NCI-H146 treated with DMSO at 0.1 percent for 48 hours (cell line): Measurements from ENCODE around the gene ADAM12.
"Not testable (repeated sequence)": the region's sequence is repeated elsewhere in the genome, so short reads cannot be mapped to it uniquely, and the experiment has no call there.

Source experiments
- DNase-seq: peaks from one replicate; lab custom pipeline; 2025; ENCODE audit not compliant: unreplicated experiment; lab: John Stamatoyannopoulos, UW

Gene ADAM12

DNA sequence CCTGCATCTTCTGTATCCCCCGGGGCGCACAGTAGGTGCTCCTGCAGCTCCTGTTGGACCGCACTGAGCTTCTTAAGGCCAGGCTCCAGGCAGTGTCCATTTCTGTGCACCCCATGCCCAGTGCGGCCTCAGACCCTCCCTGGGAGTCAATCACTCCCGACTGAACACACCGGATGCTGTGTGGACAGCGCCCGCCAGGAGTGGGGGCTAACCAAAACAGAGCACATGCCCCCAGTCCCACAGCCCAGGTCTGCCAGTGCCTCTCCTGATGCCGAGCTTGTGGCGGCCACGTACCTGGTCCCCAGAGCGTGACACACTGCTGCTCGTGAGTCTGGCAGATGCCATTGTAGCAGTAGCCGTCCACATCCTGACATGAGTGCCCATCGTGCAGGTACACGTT lies 323.8 kb downstream of the ADAM12 start:
- DNase-seq, result no peak

DNA sequence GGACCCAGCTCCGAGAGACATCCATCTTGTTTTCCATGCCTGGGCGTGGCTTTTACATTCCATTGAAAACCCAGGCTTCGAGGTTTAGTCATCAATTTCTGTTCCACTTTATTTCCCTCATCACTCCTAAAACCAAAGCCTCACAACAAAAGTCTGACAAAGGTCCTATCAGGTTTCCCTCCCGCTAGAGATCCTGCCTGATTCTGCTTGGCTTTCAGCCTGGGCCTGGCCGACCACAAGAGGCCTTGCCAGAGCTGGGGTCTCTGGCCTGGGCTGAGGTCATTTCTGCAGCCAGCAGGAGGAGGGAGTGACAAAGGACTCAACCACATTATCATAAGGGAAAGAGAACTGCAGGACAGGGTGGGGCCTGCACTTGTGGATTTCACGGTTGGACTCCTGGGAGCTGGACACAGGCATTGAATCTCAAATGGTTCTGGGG lies 324.9 kb downstream of the ADAM12 start:
- no peak for DNase-seq

DNA sequence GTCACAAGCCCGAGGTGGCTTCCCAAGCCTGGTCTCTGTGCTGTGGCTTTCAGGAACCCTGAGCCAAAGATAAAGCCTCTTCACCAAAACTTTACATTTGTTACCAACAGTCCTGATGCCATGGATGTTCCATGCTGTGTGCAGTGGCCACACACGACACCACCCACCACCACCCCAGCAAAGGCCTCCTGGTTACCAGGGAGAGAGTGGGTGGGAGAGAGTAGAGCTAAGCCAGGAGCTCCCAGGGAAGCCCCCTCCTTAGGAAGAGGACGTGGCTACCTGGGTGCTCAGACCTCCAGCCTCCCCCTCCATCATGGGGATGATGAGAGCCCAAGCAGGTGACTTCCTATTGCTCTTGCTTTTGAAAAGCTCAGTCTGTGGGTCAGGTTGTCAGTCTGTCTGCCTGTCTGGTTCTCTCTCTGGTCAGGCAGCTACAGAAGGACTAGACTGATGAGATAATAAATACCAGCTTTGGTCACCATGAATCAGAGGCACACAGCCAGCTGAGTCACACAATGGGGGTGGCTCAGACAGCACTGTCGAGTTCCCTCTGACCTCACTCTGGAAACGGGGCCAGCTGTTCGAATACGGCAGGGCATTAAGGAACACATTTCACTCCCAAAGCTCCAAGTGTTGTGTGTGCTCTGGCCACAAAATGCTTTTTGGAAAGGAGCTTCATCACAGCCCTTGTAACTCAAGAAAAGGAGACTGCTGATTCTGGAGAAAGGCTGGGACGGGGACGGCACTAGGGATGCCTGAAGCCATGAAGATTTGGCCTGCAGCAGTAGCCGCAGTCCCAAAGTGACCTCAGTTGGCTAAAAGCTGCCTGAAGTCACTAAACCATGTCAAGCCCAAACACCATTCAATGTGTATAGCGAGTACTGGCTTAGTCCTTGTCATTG lies 325.9 kb downstream of the ADAM12 start:
- DNase-seq, result no peak

DNA sequence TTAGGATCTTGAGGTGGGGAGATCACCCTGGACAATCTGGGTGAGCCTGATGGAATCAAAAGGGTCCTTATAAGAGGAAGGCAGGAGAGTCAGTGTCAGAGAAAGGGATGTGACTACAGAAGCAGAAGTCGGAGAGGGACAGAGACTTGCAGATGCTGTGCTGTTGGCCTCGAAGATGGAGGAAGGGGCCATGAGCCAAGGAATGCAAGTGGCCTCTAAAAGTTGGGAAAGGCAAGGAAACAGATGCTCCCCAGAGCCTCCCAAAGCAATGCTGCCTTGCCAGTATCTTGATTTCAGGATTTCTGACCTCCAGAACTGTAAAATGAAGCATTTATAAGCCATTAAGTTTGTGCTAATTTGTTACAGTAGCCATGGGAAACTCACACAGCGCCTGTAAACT lies 326.8 kb downstream of the ADAM12 start:
- no peak for DNase-seq

DNA sequence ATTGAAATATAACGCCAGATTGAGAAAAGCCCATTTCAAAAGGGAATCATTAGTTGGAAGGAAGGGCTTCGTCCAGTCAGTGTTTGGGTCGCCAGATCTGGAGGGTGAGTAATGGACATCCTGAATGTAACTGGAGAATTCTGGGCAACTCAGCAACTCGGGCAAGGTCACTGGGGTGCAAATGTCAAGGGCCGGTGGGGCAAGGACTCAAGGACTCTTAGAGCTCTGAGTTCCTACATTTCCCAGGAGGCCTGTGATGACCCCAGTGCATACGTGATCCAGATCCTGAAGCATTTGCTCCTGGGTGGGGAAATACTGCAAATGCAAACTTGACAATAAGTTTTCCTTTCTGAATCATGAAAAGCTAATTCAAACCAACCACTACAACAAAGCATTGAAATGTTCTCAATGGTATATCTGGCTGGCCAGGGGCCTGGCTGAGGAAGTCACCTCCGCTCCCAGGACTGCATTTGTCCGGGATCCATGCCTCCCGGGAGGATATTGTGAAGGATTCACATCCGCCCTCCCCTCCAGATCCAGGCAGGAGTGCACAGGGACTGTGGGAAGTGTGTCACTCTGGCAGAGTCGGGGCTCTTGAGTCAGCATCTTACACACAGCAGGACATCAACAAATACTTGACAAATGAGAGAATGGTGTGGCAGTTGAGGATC lies 327.9 kb downstream of the ADAM12 start:
- DNase-seq, result no peak

DNA sequence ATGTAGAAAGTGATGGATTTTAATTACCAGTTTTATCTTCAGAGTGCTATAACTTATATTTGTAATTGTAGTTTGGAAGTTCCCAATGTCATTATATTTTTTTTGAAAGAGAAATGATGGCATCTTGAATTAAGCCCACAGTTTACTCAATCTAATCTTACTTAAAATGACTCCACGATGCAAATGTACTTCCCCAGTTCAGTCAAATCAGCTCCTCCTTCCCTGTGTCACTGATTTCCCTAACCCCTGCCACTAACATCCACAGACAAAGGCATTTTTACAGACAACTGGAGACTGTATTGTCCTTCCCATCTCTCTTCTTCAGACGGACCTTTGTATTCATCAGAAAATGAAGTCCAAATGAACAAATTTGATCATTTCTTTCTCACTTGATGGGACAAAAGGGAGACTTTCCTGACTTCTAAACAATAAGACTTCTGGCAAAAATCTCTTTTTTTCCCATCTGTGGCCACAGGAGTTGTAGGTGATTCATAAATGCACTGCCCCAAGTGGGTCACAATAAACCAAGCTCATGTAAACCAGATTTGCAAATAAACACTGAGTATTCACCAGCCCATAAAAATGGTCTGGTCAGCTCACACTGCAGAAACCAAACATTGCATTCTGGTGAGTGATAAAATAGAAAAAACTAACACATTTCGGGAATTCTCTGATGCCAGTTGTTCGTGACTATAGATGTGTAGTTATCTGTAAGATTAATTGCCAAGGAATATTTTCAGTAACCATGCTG lies 329.0 kb downstream of the ADAM12 start:
- DNase-seq, result no peak

DNA sequence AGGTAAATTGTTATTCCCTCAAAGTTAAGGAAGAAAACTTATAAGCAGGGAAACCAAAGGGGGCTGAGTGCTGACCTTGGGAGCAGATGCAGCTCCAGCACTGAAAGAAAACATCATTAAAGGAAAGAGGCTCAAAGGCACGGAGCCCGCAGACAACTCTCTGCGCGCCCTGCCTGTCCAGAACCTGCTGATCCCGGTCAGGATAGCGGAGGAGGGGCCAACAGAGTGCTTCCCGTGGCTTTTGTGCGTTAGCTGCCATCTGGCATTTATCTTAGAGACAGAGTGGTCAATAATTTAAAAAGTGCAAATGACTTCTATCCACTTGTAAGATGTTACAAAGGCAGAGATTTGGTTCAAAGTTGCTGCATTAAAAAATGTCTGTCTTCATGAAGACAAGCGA lies 329.8 kb downstream of the ADAM12 start:
- peak; percentile 44 for DNase-seq

DNA sequence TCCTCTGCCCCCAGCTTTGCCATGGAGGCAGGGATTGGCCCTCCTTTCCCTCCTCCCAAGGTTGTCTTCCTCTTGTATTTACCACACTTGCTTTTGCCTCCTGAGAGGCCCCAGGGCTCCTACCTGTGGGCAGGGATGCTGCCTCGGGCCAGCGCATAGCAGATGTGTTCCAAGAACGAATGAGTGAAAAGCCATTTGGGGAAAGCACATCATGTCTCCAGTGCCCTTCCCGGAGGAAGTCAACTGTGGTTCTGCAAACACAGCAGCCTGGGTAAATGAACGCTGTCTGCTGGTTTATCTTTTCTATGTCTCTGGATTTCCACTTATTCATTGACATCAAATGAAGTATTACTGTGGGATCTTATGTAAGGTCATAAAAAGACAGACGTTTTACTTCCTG lies 330.2 kb downstream of the ADAM12 start:
- peak; percentile 44 for DNase-seq

DNA sequence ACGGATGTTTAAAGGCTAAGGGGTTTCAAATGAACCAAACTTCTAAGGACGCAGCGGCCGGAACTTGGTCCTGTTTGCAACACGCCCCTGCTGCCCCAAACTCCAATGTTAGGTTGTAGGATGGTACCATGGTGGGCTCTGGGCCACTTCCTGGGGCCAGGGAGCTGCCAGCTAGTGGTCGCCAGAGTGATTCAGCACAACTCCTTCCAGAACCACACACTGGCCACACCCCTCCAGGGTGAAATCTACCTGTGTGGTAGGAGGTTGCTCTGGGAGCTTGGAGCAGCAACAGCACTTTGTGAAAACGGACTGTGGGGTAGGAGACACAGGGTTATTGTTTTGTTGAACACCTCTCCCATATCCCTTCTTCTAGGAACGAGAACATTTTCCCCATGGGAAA lies 330.8 kb downstream of the ADAM12 start:
- no peak for DNase-seq

DNA sequence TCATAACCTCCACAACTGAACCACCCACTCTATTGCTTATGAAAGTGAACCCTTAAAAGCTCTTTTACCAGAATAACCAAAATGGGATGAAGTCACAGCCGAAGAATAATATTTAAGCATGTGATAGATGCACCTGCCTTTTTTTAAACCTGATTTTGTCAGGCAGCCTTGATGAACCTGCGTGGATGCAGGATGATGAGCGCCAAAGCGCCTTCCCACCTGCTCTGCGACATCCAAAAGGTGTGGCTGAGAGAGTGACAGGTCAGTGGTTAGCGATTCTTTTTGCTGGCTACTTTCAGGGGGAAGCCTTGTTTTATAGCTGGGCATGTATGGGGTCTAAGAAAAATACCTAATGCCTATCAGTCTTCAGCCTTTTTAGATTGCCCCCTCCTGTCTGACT lies 334.1 kb downstream of the ADAM12 start:
- no peak for DNase-seq

DNA sequence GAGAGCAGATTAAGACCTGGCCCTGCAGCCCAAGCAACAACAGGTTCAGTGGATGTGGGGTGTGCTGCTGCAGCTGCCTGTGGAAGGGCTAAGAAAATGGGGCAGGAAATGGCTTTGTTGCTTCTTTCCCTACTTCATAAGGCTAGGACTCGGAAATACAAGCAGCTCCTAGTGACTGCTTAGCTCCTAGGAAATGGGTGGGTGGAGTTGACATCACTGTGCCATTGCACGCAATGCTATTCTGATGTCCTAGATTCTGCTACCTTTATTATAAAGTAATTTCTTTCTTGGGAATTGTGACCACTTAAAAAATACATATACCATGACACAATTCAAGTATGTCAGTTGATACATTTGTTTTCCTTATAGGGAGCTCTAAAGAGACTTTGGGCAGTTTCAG lies 336.1 kb downstream of the ADAM12 start:
- no peak for DNase-seq

DNA sequence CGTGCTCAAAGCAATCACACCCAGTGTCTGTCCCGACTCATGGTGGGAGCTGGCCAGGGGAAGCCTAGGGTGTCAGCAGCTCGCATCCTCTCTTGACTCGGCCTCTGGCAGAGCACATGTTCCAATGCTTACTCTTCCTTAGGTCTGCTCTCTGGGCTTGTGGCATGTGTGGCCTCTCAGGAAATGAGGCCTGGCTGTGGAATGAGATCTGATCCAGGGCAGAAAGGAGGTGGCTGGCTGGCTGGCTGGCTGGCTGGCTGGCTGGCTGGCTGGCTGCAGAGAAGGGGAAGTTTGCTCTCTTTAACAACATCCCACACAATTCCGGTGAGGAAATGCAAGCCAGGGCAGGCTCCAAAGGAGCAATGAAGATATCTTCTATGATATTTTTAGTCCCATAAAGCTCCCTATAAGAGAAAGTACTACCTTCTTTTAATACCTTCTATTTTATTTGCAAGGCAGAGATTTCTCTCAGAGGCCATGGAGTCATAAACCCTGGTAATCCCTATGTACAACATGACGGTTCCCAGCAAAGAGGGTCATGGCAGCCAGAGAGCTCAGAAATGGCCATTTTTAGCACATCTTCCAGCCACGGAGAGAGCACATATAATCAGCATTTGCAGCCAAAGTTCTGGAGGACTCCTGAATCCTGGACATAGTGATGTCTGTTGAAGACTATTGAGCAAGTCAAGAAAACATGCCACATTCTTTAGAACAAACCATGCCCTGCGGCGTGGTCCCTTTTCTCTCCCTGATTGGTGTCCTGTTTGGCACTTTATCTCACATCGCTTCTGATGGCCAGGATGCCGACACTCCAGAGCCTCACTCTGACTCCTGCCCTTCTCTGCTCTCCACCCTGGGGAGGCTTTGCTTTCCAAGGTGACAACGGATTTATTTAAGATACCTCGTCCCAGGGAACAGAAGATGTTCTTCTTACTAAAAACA lies 338.2 kb downstream of the ADAM12 start:
- DNase-seq, result no peak

DNA sequence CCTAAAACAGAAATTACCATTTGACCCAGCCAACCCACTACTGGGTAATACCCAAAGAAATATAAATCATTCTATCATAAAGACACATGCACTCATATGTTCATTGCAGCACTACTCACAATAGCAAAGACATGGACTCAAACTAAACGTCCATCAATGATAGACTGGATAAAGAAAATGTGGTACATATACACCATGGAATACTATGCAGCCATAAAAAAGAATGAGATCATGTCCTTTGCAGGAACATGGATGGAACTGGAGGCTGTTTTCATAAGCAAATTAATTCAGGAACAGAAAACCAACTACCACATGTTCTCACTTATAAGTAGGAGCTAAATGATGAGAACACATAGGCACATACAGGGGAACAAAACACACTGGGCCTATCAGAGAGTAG lies 340.5 kb downstream of the ADAM12 start:
- not testable (repeated sequence) for DNase-seq

DNA sequence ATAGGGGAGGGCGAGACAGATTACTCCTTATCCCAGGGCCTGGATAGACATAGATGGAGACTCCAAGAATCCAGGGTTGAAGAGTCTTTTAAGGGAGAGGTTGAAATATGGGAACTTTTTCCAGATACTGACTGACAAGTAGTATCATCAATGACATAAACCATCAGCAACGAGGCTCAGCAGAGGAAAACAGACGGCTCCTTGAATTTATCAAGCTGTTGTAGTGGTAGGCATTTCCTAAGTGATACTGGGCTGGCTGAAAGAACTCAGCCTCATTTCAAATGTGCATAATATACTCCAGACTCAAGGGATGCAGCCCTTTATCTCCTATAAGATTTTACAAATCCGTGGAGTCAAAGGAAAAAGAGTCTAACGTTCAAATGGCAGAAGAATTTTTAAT lies 341.4 kb downstream of the ADAM12 start:
- no peak for DNase-seq

DNA sequence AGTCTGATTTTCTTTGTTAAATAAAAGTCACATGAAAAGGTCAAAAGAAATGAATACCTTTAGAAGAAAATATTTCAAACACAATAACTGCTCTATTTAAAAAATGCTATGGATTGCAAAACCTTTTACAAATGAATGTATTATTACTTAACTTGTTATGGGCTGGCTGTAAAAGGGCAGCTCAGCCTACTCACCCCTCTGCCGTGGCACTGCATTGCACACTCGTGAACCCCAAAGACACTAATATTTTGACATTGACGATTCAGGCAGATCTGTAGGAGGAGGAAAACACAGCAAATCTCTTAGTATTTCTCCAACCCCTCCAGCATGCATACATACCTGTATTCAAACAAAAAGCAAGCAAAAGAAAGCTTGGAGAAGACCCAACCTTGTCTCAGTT lies 342.4 kb downstream of the ADAM12 start:
- no peak for DNase-seq

DNA sequence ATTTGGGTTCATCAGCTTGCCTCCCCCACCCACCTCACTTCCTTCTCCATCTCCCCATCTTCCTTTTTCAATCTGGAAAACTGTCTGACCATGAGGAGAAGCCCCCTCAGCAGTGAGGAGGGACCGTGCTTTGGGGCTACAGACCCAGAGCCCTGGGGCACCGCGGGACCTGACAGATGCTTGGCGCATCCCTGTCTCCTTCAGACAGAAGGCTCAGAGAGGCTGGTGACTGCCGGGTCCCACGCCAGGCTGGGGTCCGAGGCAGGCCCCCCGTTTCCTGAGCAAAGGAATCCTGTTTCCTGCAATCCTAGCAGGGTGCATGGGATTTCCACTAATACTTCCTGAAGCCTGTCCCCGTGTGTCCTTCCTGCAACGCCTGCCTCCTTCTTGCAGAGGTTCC lies 344.9 kb downstream of the ADAM12 start:
- no peak for DNase-seq

DNA sequence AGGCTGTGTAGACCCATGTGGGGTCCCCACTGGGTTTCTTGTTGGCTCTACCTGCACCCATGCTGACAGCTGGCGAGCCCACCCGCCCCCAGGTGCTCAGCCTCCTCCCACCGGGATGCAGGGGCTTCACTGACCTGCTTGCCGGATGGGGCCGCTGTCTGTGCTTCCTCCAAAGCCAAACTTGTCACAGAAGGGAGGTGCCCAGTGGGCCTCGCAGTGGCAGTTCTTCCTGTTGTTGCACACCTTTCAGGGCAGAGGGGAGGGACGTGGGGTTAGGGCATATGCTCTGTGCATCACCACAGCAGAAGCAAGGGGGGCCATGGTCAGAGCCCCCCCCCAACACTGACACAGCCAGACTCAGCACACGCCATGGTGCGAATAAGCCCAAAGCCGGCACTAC lies 345.4 kb downstream of the ADAM12 start:
- DNase-seq, result no peak

DNA sequence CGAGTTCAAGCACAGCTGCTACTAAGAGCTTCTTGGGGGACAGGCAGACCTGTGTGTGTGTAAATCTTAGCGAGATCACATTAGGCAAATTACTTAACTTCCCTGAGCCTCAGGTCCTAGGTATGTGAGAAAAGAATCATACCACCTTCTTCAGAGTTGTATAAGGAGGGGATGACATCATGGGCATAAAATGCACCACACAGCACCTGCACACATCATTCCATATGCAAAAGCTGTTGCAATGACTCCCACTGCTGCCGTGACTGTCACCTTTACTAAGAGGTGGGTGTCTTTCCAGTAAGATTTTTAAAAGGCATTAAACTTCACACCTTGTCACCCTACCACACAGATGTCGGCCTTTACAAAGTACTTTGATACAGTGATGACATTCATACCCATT lies 345.9 kb downstream of the ADAM12 start:
- DNase-seq, result no peak

DNA sequence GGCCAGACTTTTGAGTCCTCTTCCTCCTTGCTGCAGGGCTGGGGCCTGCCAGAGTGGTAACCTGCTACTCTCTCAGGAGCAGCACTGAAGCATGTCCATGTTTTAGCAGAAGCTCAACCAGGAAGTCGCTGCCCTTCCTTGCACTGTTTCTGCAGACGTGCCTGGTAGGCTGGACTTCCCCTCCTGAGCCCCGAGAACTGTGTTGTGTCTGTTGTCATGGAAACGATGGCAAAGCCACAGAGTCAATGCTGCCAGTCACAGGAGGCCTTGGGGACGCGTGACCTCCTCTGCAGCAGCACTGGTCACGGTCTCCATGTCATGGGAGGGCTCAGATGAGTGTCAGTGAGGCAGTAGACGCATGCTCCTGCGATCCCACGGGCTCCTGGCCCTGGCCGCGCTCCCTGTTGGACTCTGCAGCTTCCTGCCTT lies 346.5 kb downstream of the ADAM12 start:
- no peak for DNase-seq

DNA sequence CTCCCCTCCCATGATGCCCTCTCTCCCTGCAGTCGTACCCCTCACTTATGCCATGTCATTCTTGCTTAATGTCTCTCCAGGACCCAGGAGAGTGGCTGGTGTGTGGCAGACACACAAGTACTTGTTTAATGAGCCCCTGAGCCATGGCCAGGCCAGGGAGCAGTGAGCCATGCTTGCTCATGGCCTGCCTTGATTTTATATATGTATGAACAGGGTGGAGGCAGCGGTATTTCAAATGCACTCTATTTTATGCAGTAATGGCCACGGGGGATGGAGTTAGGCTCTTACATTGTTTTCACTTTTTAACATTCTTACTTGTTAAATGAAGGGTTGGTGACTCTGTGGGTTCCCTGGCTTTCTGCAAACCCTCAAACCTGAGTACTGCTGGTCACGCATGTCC lies 347.2 kb downstream of the ADAM12 start:
- DNase-seq, result no peak

DNA sequence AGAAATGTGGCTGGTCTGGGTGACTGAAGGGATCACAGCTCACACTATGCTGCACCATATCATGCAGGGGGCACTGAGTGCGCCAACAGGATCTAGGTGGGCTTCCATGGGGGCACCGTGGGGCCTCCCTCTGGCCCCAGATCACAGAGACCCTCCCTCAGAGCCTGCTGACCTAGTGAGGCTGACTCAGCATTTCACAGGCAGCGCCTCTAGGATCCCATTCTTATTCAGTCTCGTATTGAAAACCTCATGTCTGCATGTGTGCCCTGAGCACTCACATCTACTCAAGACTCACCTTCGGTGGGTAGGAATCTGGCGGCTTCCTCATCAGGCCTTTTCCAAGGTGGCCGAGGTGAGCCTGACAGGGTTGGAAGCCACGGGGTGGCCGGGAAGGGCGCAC lies 350.3 kb downstream of the ADAM12 start:
- DNase-seq, result no peak
